GM12874 (cell line): ENCODE data around the gene ANTXR1.

Experiments
- TF ChIP-seq, protein P1 (sequence below): IDR thresholded peaks from 2 replicates; pipeline ENCODE4 v1.5.1; 2011; ENCODE audit warnings: low read depth, mild to moderate bottlenecking, control low read depth, low read length, moderate library complexity; ENCODE audit not compliant: insufficient read depth

Gene ANTXR1

DNA sequence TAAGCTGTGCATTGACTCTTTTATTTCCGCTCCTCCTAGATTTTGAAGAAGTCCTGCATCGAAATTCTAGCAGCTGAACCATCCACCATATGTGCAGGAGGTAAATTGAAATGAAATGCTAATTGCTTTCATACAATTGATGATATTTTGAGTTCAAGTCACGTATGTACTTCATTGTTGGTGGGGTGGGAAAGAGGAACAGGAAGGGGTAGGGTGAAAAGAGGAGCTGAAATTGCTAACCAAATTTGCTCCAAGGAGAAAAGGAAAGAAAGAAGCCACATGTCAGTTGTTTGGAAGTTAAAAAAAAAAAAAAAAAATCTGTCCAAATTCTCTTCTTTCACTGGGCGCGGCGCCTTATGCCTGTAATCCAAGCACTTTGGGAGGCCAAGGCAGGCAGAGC lies 77.8 kb downstream of the ANTXR1 start:
- TF ChIP-seq, protein P1, sequence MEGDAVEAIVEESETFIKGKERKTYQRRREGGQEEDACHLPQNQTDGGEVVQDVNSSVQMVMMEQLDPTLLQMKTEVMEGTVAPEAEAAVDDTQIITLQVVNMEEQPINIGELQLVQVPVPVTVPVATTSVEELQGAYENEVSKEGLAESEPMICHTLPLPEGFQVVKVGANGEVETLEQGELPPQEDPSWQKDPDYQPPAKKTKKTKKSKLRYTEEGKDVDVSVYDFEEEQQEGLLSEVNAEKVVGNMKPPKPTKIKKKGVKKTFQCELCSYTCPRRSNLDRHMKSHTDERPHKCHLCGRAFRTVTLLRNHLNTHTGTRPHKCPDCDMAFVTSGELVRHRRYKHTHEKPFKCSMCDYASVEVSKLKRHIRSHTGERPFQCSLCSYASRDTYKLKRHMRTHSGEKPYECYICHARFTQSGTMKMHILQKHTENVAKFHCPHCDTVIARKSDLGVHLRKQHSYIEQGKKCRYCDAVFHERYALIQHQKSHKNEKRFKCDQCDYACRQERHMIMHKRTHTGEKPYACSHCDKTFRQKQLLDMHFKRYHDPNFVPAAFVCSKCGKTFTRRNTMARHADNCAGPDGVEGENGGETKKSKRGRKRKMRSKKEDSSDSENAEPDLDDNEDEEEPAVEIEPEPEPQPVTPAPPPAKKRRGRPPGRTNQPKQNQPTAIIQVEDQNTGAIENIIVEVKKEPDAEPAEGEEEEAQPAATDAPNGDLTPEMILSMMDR: no peak

DNA sequence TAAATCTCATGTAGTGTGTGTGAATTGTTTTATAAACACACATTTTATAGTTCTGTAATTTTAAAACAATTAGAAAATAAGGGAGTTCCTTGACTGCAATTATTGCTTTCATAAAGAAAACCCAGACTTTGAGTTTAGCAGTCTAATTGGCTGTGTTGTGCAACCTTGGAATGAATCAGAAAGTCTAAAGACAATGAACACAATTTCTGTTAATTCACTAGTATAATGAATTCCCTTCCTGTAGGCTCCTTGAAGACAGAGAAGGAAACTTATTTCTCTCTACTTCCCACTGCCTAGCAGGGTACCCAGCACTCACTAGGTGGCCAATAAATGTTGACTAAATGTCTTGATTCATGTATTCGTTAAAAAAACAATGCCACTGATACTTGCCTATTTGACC lies 79.9 kb downstream of the ANTXR1 start:
- TF ChIP-seq, protein P1: no peak

GRCh38 chr2:69095305-69095704 lies 82.3 kb downstream of the ANTXR1 start:
- TF ChIP-seq, protein P1: no peak

DNA sequence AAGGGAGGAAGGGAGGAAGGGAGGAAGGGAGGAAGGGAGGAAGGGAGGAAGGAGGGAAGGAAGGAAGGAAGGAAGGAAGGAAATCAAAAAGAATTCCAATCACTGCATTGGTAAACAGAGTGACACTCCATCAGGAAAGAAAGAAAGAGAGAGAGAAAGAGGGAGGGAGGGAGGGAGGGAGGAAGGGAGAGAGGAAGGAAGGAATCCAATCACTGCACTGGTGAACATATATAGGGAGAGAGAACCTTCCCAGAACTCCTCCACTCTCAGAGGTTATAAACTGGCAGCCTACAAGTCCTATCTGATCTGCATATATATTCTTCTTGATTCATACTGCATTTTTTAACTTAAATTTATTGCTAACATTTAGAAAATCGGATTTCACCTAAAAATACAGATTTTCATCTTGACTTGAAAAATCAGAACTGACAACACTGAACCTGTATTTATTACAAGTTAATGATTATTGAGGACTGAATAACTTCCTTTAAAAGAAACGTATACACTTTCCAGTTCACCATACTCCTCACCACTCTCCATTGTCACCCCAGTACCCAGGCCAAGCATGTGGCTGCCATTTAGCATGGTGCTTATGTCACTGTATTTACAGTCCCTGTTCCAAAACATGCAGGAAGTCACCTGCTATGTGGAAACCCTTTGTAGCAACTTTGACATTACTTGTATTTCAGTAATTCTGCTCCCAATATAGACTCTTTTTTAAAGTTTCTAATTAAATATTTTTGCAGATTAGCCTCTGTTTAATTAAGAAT lies 83.5 kb downstream of the ANTXR1 start:
- TF ChIP-seq, protein P1: no peak

DNA sequence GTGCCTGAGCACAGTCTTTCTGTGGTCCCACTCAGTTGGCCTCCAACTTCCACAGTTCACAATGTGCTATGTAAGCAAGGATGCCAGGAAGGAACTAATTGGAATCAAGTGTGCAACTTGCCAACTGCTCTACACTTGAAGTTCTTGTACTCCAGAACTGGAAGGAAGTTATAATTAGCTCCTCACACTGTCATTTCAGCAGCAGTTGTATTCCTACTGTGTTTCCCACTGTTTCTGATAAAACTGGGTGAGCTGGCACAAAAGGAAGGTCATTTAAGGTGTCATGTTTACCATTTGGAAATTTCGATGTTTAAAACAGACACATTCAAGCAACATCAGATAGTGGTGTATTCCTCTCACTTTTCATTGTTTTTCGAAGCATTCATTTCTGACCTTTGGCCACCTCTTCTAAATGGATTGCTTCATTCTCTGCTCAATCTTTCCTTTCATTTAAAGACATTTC lies 84.2 kb downstream of the ANTXR1 start:
- TF ChIP-seq, protein P1: no peak

DNA sequence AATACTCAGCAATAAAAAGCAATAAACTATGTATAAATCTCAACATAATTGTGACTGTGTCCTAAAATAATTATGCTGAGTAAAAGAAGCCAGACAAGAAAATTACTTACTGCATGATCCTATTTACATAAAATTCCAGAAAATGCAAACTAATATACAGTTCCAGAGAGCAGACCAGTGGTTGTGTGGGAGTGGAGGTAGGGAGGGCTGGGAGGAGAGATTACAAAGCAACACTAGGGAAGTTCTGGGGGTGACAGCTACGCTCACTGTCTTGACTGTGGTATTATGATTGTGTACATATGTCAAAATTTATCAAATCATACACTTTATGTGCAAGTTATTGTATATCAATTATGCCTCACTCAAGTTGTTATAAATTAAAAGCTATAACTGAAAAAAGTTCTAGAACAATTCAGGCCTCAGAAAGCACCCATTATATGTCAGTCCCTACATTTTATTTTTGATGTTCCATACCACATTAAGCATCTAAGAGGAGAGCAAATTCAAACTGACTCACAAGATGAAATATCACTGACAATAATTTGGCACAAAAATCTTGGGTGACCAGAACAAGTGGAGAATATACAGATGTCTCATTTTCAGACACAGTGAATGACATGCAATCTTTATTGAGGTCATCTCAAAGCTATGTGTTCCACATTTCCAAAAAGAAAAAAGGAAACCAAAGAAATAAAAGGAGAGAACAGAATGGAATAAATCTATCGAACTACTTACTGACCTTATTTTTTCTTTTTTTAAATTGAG lies 85.1 kb downstream of the ANTXR1 start:
- TF ChIP-seq, protein P1: no peak

DNA sequence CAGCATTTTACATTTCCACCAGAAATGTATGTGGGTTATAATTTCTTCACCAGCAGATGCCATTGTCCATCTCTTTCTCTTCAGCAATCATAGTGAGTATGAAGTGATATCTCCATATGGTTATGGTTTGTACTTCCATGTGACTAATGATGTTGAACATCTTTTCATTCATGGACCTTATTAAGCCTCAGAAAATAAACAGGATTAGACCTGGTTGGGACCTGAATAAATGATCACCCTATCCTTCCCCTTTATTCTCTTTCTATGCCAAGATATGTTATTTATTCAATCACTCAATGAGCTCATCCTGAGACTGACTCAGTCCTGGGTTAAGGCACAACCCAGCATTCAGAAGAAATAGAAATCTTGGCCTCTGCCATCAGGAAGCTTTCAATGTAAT lies 86.6 kb downstream of the ANTXR1 start:
- TF ChIP-seq, protein P1: no peak
